ENCODE data around the gene HECA.

- TF ChIP-seq FOXK2 (IDR thresholded peaks at IDR 0.05) (no peak), CREB1 (IDR thresholded peaks at IDR 0.05; ENCODE audit: low read depth) (no peak), RELB (IDR thresholded peaks at IDR 0.05; ENCODE audit: low read depth) (no peak), FOXM1 (IDR thresholded peaks at IDR 0.05; ENCODE audit: low read depth, low read length) (no peak), POLR2A (IDR thresholded peaks at IDR 0.05; ENCODE audit: low read depth, low read length) (no peak), ATF3 (IDR thresholded peaks at IDR 0.05; ENCODE audit: borderline replicate concordance, extremely low read depth, low read depth, low read length) (no peak), CTCF (IDR thresholded peaks at IDR 0.05 in 2 of 3, conservative IDR thresholded peaks at IDR 0.05 in 1 of 3; ENCODE audit: control insufficient read depth in 2 of 3, extremely low read depth in 1 of 3, insufficient read depth in 1 of 3, low read depth in 3 of 3, low read length in 3 of 3) (no peak), REST (IDR thresholded peaks at IDR 0.05; ENCODE audit: low read depth, low read length) (no peak), SMC3 (IDR thresholded peaks at IDR 0.05; ENCODE audit: borderline replicate concordance, low read length) (no peak), USF2 (IDR thresholded peaks at IDR 0.05; ENCODE audit: borderline replicate concordance, low read depth, low read length) (no peak), POLR2AphosphoS5 (IDR thresholded peaks at IDR 0.05; ENCODE audit: low read length) (no peak), NFIC (IDR thresholded peaks at IDR 0.05; ENCODE audit: low read depth, low read length) (no peak)
Observed at GRCh38 chr6:139152088-139152891, 17.4 kb downstream of the HECA start.
